ENCODE measurements around the gene GNAS-AS1. TPM values are rescaled to one million over a fixed set of nuclear protein-coding genes. Genes with fewer than 3 reads are reported as not detected.

The GNAS-AS1 gene
- total RNA-seq, 4 donors from 2014 or later: 0.42 to 1.9 (median 1.1) TPM

- H3K9me3 ChIP-seq: no peaks in the 10 kb centered on the region
- H3K27me3 ChIP-seq: no peaks in the 10 kb centered on the region
- H3K27ac ChIP-seq: peak overlapping the region; percentile 99 to 100 (median 100)
- peaks cover 72 to 73% of the 10 kb centered on the region in 2 donors for H3K4me1 ChIP-seq
- H3K4me3 ChIP-seq (replicated peaks in 1 of 3): no peak overlapping the region
- no peak for DNase-seq
- intact Hi-C loops (cut with DNase I): loop anchor here (10.0 kb wide), 1 partner anchor 108 kb away; the partner anchor contains the start of gene CTSZ
- WGBS, 2 donors: 61 to 64% methylated on average over 3 of the region's 3 CpGs
- peaks cover 13 to 16% of the 10 kb centered on the region in 2 donors for H3K36me3 ChIP-seq
- no peak for TF ChIP-seq POLR2A (IDR thresholded peaks at IDR 0.05)
- TF ChIP-seq, protein P1, sequence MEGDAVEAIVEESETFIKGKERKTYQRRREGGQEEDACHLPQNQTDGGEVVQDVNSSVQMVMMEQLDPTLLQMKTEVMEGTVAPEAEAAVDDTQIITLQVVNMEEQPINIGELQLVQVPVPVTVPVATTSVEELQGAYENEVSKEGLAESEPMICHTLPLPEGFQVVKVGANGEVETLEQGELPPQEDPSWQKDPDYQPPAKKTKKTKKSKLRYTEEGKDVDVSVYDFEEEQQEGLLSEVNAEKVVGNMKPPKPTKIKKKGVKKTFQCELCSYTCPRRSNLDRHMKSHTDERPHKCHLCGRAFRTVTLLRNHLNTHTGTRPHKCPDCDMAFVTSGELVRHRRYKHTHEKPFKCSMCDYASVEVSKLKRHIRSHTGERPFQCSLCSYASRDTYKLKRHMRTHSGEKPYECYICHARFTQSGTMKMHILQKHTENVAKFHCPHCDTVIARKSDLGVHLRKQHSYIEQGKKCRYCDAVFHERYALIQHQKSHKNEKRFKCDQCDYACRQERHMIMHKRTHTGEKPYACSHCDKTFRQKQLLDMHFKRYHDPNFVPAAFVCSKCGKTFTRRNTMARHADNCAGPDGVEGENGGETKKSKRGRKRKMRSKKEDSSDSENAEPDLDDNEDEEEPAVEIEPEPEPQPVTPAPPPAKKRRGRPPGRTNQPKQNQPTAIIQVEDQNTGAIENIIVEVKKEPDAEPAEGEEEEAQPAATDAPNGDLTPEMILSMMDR (IDR thresholded peaks at IDR 0.05): no peak
These were observed 46.1 kb upstream of the GNAS-AS1 start for GRCh38 chr20:58896820-58897219.

DNA sequence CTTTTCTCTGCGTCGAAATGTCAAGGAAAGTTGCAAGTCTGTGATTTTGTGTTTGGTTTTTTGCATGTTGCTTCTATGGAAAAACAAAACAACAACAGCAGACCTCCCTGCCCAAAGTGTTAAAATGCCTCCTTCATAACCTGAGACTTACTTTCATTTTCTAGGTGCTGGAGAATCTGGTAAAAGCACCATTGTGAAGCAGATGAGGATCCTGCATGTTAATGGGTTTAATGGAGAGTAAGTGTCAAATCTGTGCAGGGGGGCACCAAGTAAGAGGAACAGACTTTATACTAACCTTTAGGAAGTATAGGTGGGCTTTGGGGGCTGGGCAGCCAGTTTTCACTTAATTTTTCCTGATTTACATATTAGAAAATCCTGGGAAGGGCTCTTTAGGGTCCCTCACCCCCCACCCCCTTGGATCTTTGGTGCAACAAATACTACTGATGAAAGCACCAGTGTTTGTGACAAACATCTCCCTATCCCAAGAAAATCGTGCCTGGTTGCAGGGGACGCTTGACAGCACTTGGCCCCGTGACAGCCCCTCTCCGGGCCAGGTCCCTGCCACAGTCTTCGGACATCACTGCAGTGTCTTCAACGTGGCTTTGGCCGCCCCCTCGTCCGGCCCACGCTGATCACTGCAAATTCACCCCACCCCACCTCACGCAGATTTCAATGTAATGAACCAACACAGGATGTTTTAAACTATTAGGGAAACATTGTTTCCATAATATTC is 44.9 kb upstream of the GNAS-AS1 start:
- Histone ChIP-seq H3K36me3 (peaks cover 8 to 16% of the 10 kb centered on the region in 2 donors), H3K27ac (peak overlapping the region; percentile 99 to 100 (median 100)), H3K9me3 (no peaks in the 10 kb centered on the region), H3K4me3 (replicated peaks in 1 of 3) (peak overlapping the region in 2 of 3 donors; percentile 11 to 78), H3K4me1 (peaks cover 60 to 67% of the 10 kb centered on the region in 2 donors), H3K27me3 (no peaks in the 10 kb centered on the region)
- peak; percentile 75 to 85 for DNase-seq
- TF ChIP-seq POLR2A (IDR thresholded peaks at IDR 0.05): peak in 1 of 2 donors; percentile 34
- TF ChIP-seq, protein P1 (IDR thresholded peaks at IDR 0.05): no peak
- intact Hi-C loops (cut with DNase I): loop anchor here (10.0 kb wide), 1 partner anchor 109 kb away; the partner anchor contains the start of gene CTSZ
- WGBS, 2 donors: 18% methylated on average over 13 of the region's 13 CpGs

DNA sequence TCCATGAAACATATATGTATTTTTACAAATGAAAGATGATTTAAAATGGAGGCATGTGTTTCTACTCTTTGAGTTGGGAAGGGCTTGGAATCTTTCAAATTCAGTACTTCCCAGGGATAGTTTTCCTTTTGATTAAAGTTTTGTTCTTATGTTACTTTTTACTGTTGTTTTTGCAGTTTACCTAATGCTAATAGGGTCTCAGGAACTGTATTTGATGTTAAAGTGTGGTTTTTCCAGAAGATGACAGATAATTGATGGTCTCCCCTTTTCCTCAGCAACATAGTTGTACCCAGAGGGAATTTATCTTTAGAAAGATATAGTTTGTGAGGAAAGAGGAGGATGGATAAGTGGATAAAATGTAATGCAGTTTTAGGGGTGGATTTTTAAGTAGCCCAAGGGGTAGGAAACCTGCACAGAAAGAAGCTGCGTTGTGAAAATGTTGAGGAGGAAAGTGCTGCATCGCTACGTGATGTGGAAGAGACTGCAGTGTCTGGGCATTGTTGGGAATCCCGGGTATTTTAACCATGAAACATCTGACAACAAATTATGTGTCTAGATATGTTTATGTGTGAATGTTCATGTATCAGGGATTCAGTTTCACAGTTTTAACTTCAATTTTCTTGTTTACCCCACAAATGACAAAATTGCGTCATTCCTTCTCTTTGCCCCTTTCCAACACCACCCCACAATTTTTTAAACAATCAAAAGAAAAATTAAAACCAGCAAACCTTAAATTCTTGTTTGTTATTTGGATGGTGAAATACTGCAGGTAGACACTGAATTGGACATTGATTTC is 44.1 kb upstream of the GNAS-AS1 start:
- intact Hi-C loops (cut with DNase I): loop anchor here (5.0 to 10.0 kb wide), 2 partner anchors 110 to 147 kb away; partner anchors contain the start of genes CTSZ and PRELID3B
- peak overlapping the region in 2 of 3 donors; percentile 11 to 78 for H3K4me3 ChIP-seq (replicated peaks in 1 of 3)
- peak overlapping the region; percentile 99 to 100 (median 100) for H3K27ac ChIP-seq
- TF ChIP-seq POLR2A (IDR thresholded peaks at IDR 0.05): no peak
- TF ChIP-seq, protein P1 (IDR thresholded peaks at IDR 0.05): no peak
- H3K27me3 ChIP-seq: no peaks in the 10 kb centered on the region
- H3K9me3 ChIP-seq: no peaks in the 10 kb centered on the region
- 19 to 21% methylated on average over 5 of the region's 5 CpGs for WGBS, 2 donors
- H3K36me3 ChIP-seq: peaks cover 8 to 16% of the 10 kb centered on the region in 2 donors
- peaks cover 54 to 64% of the 10 kb centered on the region in 2 donors for H3K4me1 ChIP-seq
- no peak for DNase-seq

DNA sequence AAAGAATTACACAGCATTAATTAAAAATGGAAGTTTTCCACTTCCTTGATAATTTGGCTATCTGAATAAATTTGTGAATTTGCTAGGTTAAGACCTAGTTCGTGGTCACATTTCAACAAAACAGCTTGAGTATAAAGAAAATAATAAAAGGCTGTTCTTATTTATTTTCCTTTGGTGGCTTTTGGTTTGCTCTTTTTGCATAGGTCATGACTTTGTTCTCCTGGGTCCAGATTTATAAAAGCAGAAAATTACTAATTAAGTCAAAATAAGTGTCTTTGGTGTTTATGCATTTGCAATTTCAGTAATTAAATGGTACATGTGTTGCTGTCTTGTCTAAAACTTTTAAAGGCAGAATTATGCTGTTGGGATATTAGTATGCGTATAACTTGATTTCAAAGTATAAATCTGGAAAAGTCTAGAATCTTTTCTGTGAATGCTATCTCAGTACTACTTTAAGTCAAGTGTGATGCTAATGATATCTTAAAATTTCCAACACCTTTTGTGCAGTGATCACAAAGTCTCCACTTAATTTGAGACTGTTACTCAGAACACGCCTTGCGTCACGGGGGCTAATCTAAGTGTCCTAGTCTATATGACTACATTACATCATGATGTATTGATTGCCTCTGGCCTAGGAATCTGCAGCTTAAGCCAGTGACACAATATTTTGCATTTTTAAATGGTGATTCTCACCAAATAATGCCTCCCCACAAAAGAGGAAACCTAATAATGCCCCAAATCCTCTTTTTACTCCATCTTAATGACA is 42.8 kb upstream of the GNAS-AS1 start:
- Histone ChIP-seq H3K36me3 (peaks cover 4% of the 10 kb centered on the region in 2 donors), H3K4me1 (peaks cover 49 to 51% of the 10 kb centered on the region in 2 donors), H3K4me3 (replicated peaks in 1 of 3) (peak overlapping the region; percentile 22 to 95 (median 78)), H3K9me3 (no peaks in the 10 kb centered on the region), H3K27ac (peak overlapping the region; percentile 99 to 100 (median 100)), H3K27me3 (no peaks in the 10 kb centered on the region)
- no peak for DNase-seq
- WGBS, 2 donors: 46 to 54% methylated on average over 5 of the region's 5 CpGs
- intact Hi-C loops (cut with DNase I): loop anchor here (5.0 to 10.0 kb wide), 2 partner anchors 111 to 149 kb away; partner anchors contain the start of genes CTSZ and PRELID3B
- no peak for TF ChIP-seq POLR2A (IDR thresholded peaks at IDR 0.05)
- TF ChIP-seq, protein P1 (IDR thresholded peaks at IDR 0.05): no peak

Data from thyroid gland (tissue), 4 donors.